ENCODE results near the gene RIC1.

The RIC1 gene

DNA sequence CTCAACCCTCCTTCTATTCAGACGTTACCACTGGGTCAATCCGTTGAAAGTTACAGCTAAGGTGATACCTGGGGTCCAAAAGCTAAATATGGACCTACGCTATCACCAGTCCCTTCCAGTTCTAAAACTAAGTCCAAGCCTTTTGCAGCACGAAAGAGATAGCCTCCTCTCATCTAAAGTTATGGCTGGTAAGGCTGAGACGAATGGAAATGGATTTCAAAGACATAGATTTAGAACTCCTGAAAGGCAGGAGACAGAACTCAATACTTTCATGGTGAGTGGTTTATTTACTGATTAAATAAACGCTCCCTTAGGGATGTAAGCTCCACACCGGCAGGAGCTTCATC is 751 bp upstream of the RIC1 start:
- DNase-seq (ENCODE audit: low read depth, low spot score) = no peak
- Histone ChIP-seq H3K9ac (ENCODE audit: insufficient read length) (peak overlapping the region; percentile 98), H3K9me3 (ENCODE audit: low read depth, low read length) (no peaks in the 10 kb centered on the region), H3K4me3 (peak overlapping the region; percentile 100), H3K27ac (peak overlapping the region; percentile 100), H3K36me3 (ENCODE audit: insufficient read depth, low read length) (no peaks in the 10 kb centered on the region)
- TF ChIP-seq POLR2AphosphoS5 (IDR thresholded peaks at IDR 0.05; ENCODE audit: borderline replicate concordance, low read depth, low read length) = no peak
- no peak for TF ChIP-seq EZH2 (IDR thresholded peaks at IDR 0.05)
- no peak for TF ChIP-seq FOXP2 (optimal IDR thresholded peaks at IDR 0.05; ENCODE audit: control extremely low read depth, extremely low read length, insufficient read depth)

DNA sequence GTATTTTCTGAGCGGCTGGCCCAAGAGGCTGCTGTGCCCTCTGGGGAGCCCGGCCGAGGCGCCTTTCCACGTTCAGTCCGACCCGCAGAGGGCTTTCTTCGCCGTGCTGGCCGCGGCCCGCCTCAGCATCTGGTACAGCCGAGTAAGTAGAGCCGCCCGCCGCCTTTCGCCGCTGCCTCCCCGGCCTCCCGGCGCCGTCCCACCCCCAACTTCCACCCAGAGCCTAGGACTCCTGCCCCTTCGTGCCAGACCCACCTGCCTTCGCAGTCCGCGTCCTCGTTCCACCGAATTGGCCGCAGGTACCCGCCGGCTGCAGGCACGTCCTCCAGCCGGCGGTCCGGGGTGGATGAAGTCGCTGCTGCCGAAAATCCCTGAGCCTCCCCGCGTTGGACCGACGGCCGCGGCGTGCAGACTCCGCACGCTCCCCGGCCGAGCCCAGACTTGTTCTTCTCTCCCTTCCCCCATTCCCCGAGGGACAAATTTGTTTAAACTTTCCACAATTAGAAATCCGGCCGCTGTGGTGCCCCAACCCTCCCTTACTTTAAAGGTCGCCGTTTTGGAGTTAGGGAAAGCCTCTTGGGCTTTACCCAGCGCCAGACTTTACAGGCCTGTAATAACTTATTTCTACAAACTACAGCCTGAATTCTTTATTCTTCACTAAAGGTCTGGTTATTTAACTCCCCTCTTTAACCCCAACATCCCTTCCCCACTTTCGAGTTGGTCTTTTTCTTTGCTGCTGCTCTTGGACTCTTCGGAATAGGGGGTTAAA is 589 bp downstream of the RIC1 start:
- no peak for DNase-seq (ENCODE audit: low read depth, low spot score)
- H3K4me3 ChIP-seq = peak overlapping the region; percentile 100
- peak overlapping the region; percentile 89 for H3K9ac ChIP-seq (ENCODE audit: insufficient read length)
- peak overlapping the region; percentile 72; the same call in 1 of the 2 replicates for H3K27ac ChIP-seq
- H3K9me3 ChIP-seq (ENCODE audit: low read depth, low read length) = 0 out of 2 replicates have a peak, but pooled peaks cover 2% of the 10 kb centered on the region
- no peaks in the 10 kb centered on the region for H3K36me3 ChIP-seq (ENCODE audit: insufficient read depth, low read length)
- TF ChIP-seq POLR2AphosphoS5 (IDR thresholded peaks at IDR 0.05; ENCODE audit: borderline replicate concordance, low read depth, low read length) (no peak), EZH2 (IDR thresholded peaks at IDR 0.05) (no peak), FOXP2 (optimal IDR thresholded peaks at IDR 0.05; ENCODE audit: control extremely low read depth, extremely low read length, insufficient read depth) (no peak)

GRCh38 chr9:5630081-5630507 is 1.2 kb downstream of the RIC1 start:
- Histone ChIP-seq H3K27ac (peak overlapping the region; percentile 72; the same call in 1 of the 2 replicates), H3K4me3 (peak overlapping the region; percentile 100), H3K9me3 (ENCODE audit: low read depth, low read length) (peaks cover 8% of the 10 kb centered on the region; the same call in 1 of the 2 replicates), H3K36me3 (ENCODE audit: insufficient read depth, low read length) (peaks cover 4% of the 10 kb centered on the region; the same call in 1 of the 2 replicates), H3K9ac (ENCODE audit: insufficient read length) (peak overlapping the region; percentile 89)
- TF ChIP-seq FOXP2 (optimal IDR thresholded peaks at IDR 0.05; ENCODE audit: control extremely low read depth, extremely low read length, insufficient read depth) (no peak), POLR2AphosphoS5 (IDR thresholded peaks at IDR 0.05; ENCODE audit: borderline replicate concordance, low read depth, low read length) (no peak; the same call in 1 of the 2 replicates), EZH2 (IDR thresholded peaks at IDR 0.05) (no peak)
- DNase-seq (ENCODE audit: low read depth, low spot score) = no peak

DNA sequence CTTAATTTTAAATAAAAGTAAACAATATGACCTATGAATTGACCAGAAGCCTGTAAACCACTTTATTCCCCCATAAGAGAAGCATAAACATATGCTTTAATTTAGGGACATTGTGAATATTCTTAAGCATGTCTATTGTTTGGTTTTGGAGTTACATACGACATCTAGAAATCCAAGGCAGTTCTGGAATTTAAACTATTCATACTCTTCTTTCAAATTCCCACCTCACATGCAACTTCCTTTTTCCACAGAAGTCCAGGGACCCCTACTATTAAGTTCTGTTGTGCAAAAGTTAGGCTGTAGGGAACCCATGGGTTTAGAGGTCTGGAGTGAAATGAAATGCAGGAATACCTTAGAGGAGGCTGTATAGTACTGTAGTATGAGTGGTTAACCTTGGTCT is 2.1 kb downstream of the RIC1 start:
- no peak for DNase-seq (ENCODE audit: low read depth, low spot score)
- Histone ChIP-seq H3K4me3 (peak overlapping the region; percentile 100), H3K9me3 (ENCODE audit: low read depth, low read length) (peaks cover 9% of the 10 kb centered on the region; the same call in 1 of the 2 replicates), H3K9ac (ENCODE audit: insufficient read length) (peak overlapping the region; percentile 89), H3K27ac (no peak overlapping the region), H3K36me3 (ENCODE audit: insufficient read depth, low read length) (peaks cover 12% of the 10 kb centered on the region)
- TF ChIP-seq FOXP2 (optimal IDR thresholded peaks at IDR 0.05; ENCODE audit: control extremely low read depth, extremely low read length, insufficient read depth) (no peak), EZH2 (IDR thresholded peaks at IDR 0.05) (no peak), POLR2AphosphoS5 (IDR thresholded peaks at IDR 0.05; ENCODE audit: borderline replicate concordance, low read depth, low read length) (no peak)

GRCh38 chr9:5632540-5632939 is 3.6 kb downstream of the RIC1 start:
- no peak for DNase-seq (ENCODE audit: low read depth, low spot score)
- no peak overlapping the region for H3K9ac ChIP-seq (ENCODE audit: insufficient read length)
- H3K9me3 ChIP-seq (ENCODE audit: low read depth, low read length) = peaks cover 12% of the 10 kb centered on the region; the same call in 1 of the 2 replicates
- no peak for TF ChIP-seq FOXP2 (optimal IDR thresholded peaks at IDR 0.05; ENCODE audit: control extremely low read depth, extremely low read length, insufficient read depth)
- no peak for TF ChIP-seq POLR2AphosphoS5 (IDR thresholded peaks at IDR 0.05; ENCODE audit: borderline replicate concordance, low read depth, low read length)
- no peak for TF ChIP-seq EZH2 (IDR thresholded peaks at IDR 0.05)
- no peak overlapping the region for H3K4me3 ChIP-seq
- peaks cover 12% of the 10 kb centered on the region for H3K36me3 ChIP-seq (ENCODE audit: insufficient read depth, low read length)
- no peak overlapping the region for H3K27ac ChIP-seq

- Histone ChIP-seq H3K9me3 (ENCODE audit: low read depth, low read length) (peaks cover 12% of the 10 kb centered on the region; the same call in 1 of the 2 replicates), H3K36me3 (ENCODE audit: insufficient read depth, low read length) (peaks cover 12% of the 10 kb centered on the region), H3K27ac (no peak overlapping the region), H3K4me3 (no peak overlapping the region), H3K9ac (ENCODE audit: insufficient read length) (no peak overlapping the region)
- TF ChIP-seq EZH2 (IDR thresholded peaks at IDR 0.05) (no peak), FOXP2 (optimal IDR thresholded peaks at IDR 0.05; ENCODE audit: control extremely low read depth, extremely low read length, insufficient read depth) (no peak), POLR2AphosphoS5 (IDR thresholded peaks at IDR 0.05; ENCODE audit: borderline replicate concordance, low read depth, low read length) (no peak)
- no peak for DNase-seq (ENCODE audit: low read depth, low spot score)
Observed at GRCh38 chr9:5633243-5633642, 4.3 kb downstream of the RIC1 start.

- Histone ChIP-seq H3K9me3 (ENCODE audit: low read depth, low read length) (peaks cover 21% of the 10 kb centered on the region; the same call in 1 of the 2 replicates), H3K36me3 (ENCODE audit: insufficient read depth, low read length) (peaks cover 12% of the 10 kb centered on the region), H3K27ac (no peak overlapping the region), H3K4me3 (no peak overlapping the region), H3K9ac (ENCODE audit: insufficient read length) (no peak overlapping the region)
- TF ChIP-seq FOXP2 (optimal IDR thresholded peaks at IDR 0.05; ENCODE audit: control extremely low read depth, extremely low read length, insufficient read depth) (no peak), POLR2AphosphoS5 (IDR thresholded peaks at IDR 0.05; ENCODE audit: borderline replicate concordance, low read depth, low read length) (no peak), EZH2 (IDR thresholded peaks at IDR 0.05) (no peak)
- DNase-seq (ENCODE audit: low read depth, low spot score) = no peak
Observed at GRCh38 chr9:5635390-5635789, 6.5 kb downstream of the RIC1 start.

- Histone ChIP-seq H3K9me3 (ENCODE audit: low read depth, low read length) (peaks cover 19% of the 10 kb centered on the region; the same call in 1 of the 2 replicates), H3K4me3 (no peak overlapping the region), H3K27ac (no peak overlapping the region), H3K9ac (ENCODE audit: insufficient read length) (no peak overlapping the region), H3K36me3 (ENCODE audit: insufficient read depth, low read length) (peaks cover 11% of the 10 kb centered on the region)
- TF ChIP-seq POLR2AphosphoS5 (IDR thresholded peaks at IDR 0.05; ENCODE audit: borderline replicate concordance, low read depth, low read length) (no peak), EZH2 (IDR thresholded peaks at IDR 0.05) (no peak), FOXP2 (optimal IDR thresholded peaks at IDR 0.05; ENCODE audit: control extremely low read depth, extremely low read length, insufficient read depth) (no peak)
- DNase-seq (ENCODE audit: low read depth, low spot score) = no peak
Observed at GRCh38 chr9:5639816-5640215, 10.9 kb downstream of the RIC1 start.
